ENCODE measurements around the gene FOXE1.

Gene FOXE1

DNA sequence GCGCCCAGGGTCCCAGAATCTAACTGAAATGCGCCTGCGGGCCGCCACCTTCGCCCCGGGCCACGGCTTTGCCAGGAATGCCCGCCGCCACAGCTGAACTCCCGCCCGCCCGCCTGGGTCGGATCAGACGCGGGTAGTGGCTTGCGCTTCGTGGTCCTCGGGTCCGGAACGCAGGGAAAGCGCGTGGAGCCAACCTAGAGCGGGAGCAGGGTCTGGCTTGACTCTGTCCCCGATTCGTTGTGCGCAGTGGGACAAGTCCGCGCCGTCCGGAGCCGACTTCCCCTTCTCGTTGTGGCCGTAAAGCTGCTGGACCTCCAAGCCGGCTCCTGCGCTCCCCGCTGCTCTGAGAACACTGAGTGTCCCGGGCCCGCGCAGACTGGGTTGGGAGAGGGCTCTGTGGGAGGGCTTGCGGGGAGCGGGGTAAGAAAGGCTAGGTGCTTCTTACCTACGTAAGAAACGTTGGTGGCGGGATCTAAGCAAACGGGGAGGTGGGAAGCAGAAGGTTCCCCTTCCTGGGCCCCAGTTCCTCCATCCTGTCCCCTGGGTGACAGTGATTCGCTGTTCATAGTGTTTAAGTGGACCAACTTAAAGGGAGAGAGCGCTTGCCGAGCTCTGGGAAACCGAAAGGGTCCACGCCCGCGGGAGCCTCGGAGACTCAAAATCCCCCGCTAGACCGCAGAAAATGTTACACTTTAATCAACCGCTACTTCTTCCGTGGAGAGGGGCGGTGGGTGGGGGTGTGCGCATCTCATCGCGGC is 4.4 kb upstream of the FOXE1 start:
- no peak for DNase-seq (ENCODE audit: low read depth in 2 of 2)

DNA sequence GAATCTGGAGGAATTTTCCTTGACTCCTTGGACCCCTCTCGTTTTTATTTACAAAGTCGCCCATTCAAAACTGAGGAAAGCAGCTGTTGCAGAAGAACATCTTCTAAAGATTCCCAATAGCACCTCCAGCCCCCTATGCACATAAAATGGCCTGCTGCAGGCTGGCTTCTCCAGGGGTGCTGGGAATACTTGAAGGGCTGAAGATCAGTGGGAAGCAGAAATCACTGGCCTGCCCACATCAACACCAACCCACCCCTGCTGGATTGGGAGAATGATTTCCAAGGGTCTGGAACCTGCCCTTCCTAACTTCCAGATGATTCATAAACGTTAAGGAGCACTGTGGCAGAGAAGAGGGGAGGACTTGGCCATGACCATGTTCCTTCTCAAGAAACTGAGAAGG is 3.0 kb upstream of the FOXE1 start:
- DNase-seq (ENCODE audit: low read depth in 2 of 2) = no peak

DNA sequence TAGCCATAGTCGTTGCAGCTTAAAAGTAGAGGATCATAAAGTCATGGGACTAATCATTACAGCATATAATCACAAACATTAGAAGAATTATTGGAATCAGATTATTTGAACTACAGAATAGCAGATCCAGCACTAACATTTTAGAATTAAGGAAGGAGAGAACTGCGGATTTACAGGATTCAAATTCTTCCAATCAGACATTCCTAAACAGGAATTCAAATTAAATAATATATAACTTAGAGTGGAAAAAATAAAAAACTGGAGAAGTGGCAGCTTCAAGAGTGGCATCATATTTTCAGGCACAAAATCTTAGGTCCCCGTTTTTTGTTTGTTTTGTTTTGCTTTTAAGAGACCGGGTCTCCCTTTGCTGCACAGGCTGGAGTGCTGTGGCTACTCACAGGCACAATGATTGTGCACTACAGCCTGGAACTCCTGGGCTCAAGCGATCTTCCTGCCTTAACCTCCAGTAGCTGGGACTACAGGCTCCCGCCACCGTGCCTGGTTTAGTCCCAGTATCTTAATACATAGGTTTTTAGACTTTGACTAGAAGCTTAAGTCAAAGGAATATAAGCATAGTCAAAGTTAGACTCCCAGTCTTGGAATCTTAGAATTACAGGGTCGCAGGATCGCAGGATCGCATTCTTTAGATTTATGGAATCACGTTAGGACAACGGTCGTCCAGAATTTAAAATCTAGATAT is 2.1 kb upstream of the FOXE1 start:
- no peak for DNase-seq (ENCODE audit: low read depth in 2 of 2)

DNA sequence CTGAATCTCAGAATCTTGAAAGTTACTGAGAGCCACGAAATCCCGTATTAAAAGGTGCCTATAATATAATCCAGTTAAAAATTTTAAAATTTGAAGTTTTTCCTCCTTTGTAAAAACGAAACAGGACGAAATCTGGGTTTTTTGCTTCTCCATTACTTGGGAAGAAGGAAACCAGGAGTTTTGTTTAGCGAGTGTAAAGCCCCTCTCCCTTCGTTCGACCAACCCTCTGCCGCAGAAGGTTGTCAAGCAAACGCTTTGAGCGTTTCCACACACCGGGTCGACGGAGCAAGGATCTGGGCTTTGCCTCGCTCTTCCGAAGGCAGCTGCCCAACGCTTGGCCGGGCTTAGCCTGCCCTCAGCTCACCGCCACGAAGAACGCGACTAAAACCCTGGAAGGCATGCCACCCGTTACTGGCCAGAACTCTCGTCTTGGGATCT is 1.6 kb upstream of the FOXE1 start:
- no peak for DNase-seq (ENCODE audit: low read depth in 2 of 2)

DNA sequence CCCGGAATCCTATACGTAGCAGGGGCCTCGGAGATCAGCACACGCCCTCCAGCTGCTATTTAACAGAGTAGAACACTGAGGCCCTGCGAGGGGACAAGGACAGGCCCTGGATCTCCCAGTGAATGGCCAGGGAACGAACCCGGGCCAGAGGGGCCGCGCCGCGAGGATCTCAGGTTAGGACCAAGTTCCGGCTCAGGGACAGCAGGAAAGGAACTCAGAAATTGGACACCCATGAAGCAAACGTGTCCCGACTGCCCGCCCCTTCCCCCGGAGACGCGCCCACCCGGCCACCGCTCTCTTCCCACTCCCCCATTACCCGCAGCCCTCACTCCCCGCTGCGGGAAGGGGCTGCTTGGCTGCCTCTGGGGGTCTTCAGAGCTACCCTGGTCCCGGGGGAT is 1.0 kb upstream of the FOXE1 start:
- DNase-seq (ENCODE audit: low read depth in 2 of 2) = no peak

DNA sequence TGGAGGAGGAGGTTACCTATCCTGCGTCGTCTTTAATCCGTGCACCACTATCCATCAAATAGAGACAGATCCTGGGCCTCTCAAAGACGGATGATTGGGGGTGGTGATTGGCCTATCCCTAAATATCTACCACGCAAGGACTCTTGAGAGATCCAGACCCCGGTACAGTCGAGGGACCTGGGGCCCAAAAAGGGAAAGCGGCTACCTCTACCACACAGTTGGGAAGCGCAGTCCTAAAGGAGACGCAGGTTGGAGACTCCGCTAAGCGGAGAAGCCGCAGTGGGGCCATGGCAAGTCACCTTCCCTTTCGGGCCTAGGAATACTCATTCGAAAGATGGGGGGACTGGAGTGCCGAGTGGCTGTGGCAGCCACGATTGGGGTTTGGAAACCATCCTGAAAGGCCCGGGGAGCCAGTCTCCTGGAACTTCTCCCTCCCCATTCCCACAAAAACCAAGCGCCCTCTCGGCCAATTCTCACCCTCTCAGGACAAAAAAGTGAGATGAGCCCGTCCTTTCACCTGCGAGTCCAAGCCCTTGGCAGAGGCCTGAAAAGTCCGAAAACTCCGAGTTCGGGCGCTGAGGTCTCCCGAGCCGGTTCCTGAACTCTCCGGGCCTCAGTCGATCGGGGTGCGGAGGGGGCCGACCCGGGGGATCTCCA is 499 bp upstream of the FOXE1 start:
- DNase-seq (ENCODE audit: low read depth in 2 of 2) = no peak

DNA sequence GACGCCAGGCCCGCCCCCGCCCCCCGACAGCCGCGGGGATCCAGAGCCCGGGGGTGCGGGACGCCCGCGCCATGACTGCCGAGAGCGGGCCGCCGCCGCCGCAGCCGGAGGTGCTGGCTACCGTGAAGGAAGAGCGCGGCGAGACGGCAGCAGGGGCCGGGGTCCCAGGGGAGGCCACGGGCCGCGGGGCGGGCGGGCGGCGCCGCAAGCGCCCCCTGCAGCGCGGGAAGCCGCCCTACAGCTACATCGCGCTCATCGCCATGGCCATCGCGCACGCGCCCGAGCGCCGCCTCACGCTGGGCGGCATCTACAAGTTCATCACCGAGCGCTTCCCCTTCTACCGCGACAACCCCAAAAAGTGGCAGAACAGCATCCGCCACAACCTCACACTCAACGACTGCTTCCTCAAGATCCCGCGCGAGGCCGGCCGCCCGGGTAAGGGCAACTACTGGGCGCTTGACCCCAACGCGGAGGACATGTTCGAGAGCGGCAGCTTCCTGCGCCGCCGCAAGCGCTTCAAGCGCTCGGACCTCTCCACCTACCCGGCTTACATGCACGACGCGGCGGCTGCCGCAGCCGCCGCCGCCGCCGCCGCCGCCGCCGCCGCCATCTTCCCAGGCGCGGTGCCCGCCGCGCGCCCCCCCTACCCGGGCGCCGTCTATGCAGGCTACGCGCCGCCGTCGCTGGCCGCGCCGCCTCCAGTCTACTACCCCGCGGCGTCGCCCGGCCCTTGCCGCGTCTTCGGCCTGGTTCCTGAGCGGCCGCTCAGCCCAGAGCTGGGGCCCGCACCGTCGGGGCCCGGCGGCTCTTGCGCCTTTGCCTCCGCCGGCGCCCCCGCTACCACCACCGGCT is 1.0 kb downstream of the FOXE1 start:
- peak; percentile 42 to 44 for DNase-seq (ENCODE audit: low read depth in 2 of 2)

DNA sequence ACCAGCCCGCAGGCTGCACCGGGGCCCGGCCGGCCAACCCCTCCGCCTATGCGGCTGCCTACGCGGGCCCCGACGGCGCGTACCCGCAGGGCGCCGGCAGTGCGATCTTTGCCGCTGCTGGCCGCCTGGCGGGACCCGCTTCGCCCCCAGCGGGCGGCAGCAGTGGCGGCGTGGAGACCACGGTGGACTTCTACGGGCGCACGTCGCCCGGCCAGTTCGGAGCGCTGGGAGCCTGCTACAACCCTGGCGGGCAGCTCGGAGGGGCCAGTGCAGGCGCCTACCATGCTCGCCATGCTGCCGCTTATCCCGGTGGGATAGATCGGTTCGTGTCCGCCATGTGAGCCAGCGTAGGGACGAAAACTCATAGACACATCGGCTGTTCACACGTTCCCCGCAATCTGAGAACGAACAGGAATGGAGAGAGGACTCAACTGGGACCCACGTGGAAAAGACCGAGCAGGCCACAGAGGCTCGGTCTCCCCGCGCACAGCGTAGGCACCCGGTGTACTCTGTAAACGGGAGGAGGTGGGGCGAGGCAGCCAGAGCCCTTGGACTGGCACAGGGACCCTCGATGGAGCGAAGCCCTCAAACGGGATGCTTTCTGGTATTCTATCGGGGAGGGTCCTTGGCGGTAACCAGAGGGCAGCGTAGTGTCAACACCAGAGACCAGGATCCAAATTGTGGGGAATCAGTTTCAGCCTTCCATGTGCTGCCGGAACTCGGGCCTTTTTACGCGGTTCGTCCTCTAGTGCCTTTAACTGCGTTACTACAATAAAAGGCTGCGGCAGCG is 1.9 kb downstream of the FOXE1 start:
- no peak for DNase-seq (ENCODE audit: low read depth in 2 of 2)

DNA sequence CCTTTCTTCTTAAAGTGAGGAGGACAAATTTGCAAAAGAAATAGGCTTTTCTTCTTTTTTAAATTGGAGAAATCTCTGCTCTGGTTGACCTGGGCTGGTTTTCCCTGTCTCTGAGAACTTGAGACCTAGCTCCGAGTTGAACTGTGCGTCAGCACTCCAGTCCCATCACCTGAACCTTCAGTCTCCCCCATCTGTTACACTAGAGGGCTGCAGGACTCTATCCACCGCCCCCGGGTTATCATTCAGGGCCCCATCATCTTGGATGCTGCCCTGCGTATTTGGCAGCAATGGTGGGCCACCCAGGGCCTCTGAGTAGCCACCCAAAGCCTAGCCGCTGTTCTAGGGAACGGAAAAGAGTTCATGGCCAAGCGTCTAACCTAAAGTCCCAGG is 2.5 kb downstream of the FOXE1 start:
- DNase-seq (ENCODE audit: low read depth in 2 of 2) = no peak

DNA sequence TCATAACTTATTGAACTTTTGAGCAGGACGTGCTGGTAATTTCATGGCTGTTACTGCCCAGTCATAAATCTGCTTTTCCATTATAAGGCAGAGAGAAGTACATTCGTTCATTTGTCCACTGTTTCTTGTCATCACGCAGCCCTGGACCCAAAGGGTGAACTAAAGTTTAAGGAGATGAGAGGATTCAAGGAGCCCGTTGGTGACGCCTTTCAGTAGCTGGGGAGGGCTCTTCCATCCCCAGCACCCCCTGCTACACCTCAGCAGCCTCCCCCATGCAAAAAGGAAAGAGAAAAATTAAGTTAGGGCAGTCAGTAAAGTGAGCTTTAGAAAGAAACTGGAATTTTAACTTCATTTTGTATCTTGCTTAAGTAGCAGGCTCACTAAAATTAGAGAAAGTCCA is 2.9 kb downstream of the FOXE1 start:
- no peak for DNase-seq (ENCODE audit: low read depth in 2 of 2)

DNA sequence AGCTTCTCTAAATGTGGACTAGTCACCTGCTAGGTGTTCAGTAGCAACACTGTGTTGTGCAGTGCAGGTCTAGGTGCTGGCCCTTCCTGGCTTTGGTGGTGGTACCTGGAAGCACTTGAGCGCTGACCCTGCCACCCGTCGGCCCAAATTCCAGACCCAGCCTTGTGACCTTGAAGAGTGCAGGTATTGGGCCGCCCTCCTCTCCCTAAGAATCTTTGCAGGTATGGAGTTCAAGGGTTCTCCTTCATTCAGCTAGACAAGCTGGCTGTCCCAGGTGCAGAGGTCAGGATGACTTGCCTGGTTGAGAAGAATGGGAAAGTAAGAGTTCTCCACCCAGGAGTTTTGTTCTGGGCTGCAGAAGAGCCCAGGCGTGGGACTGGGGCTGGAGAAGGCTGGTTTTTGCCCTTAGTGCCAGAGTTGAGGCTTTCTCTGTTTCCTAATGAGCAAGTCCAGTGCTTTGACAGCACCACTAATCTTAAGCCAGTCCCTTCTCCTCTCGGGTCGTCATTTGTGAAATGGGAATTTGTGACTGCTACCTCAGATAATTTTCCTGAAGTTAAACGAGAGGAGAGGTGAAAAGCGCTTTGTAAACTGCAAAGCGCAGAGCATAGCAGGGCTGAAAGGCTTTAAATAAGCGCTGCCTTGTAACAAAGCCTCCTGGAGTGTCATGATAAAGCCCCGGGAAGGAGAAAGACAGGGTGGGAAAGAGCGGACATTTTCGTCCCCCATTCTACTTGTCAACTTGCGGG is 4.0 kb downstream of the FOXE1 start:
- no peak for DNase-seq (ENCODE audit: low read depth in 2 of 2)

DNA sequence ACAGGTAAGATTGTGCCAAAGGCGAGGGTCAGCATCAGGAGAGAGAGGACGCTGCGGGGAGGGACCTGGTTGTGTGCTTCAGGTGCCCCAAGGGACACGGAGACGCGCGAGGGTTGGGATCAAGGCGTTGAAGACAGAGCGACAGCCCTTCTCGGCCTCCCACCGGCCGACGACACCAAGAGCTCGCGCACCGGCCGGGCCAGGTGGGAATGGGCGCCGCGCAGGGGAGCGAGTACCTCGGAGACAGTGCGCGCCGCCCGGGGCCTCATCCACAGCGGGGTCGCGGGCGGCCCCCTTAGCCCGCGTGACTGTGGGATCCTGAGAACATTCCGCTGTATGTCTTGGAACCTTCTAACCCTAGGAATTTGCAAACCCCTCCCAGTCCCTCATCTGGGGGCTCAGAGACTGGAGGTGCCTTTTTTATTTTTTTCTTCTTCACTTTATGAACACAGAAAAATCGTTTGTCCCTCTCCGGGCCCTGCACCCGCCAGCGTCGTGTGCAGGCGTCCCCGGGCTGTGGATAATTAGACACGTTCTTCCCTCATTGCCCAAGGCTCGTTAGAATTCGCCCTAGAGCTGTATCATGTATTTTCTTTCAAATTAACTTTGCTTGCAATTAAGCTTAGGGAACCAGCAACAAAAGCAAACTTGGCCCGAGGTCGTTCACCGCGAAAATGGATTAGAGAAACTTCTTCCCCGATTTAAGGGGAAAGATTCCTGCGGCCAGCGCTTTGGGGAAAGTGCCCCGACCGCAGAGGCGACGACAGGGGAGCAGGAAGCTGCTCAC is 4.8 kb downstream of the FOXE1 start:
- no peak for DNase-seq (ENCODE audit: low read depth in 2 of 2)

DNA sequence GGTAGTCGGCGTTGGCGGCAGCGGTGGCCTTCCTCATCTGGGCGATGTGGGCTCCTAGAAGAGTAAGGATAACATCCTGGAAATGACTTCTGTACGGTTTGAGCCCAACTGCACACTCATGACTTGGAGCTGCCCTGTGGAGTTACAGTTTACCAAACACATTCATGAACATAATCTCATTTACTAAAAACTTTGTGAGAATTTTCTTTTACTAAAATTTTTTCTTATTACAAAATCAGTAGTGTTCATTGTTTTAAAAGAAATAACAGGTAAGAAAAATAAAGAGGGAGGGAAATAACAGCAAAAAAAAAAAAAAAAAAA is 5.3 kb downstream of the FOXE1 start:
- DNase-seq (ENCODE audit: low read depth in 2 of 2) = no peak

DNA sequence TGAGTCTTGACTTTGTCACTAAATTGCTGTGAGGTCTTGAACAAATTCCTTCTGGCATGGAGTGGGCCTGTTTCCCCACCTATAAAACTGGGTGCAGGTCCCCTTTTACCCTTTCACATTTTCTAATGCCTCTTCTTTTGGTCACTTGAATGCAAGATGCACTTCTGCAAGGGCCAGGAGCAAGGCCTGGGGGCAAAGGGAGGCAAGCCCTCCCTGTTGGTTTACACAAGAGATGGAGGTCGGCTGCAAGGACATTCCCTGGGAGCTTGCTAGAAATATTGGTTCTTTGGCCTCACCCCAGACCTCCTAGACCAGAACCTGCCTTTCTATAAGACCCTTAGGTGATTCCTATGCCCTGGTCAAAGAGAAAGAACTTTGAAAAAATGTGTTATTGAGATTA is 5.8 kb downstream of the FOXE1 start:
- no peak for DNase-seq (ENCODE audit: low read depth in 2 of 2)

DNA sequence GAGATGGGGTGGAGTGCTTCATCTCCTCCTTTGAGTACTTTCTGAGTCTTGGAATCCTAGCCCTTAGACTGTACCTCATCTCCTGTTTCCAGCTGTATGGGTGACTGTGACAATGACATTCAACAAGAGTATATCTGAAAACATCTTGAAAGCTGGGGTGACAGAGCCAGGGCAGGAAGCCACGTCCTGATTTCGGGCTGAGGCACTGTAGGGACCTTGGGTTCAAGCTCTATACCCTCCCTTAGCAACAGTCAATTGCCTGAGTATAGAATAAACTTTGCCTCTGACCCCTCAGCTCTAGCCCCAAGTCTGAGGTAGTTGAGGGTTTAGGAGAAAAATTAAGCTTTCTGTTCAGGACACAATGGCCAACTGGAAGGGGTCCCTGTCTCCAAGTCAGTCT is 6.3 kb downstream of the FOXE1 start:
- DNase-seq (ENCODE audit: low read depth in 2 of 2) = no peak

DNA sequence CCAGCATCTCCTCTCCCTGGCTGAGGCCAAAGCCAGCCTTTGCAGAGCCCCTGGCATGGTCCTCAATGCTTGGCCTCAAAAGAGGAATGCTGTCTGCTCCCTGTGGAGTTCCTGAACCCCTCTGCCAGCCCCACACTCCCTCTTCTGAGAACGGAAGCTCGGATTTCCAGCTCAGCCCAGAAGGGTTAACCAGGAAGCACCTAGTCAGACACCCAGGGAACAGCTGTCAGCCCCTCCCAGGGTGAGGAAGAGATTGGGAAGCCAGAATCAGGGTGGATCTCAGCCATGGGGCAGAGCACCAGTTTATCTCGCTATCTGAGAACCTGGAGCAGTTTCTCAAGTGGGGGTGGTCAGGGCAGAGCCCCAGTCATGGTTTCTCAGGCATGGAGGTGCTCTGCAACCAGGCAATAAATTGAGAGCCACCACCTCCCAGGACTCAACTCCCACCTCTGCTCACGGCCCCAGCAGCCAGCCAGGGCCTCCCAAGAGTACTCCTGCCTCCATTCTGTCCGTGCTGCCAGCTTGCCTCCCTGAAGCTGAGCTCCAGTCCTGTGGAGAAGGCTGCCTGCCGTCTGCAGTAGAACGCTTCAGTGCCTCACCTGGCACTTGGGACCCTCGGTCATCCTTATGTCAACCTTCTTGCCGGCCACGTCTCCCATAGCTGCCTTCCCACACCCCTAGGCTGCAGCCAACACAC is 7.6 kb downstream of the FOXE1 start:
- DNase-seq (ENCODE audit: low read depth in 2 of 2) = no peak

DNA sequence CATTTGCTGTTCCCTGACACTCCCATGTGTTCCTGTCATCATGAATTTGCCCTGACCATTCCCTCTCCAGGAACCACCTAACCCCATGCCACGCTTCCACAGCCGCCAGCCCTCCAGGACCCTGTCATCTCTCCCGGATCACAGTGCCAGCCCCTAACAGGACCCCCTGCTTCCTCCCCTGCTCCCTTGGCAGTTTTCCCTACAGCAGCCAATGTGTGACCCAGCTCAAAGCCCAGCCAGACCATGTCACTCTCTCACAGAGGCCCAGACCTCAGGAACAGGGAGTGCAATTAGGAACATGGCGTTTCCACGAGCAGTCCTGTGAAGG is 8.1 kb downstream of the FOXE1 start:
- no peak for DNase-seq (ENCODE audit: low read depth in 2 of 2)

DNA sequence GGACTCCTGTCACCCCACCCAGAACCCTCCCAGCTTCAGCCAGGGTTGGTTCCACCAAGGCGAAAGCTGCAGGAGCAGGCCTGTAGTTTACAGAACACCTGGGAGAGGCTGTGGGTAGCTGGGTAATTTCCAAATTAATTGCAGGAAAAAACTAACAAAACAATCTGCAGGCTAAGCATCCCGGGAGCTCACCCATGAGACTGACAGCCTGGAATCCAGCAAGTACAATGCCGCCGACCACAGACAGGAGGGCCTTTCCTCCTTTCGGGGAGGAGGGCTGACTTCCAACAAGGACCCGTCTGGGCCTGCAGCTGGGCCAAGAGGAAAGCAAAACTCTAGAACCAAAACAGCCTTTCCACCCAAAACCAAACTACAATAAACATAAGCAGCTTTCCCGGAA is 10.3 kb downstream of the FOXE1 start:
- no peak for DNase-seq (ENCODE audit: low read depth in 2 of 2)

DNA sequence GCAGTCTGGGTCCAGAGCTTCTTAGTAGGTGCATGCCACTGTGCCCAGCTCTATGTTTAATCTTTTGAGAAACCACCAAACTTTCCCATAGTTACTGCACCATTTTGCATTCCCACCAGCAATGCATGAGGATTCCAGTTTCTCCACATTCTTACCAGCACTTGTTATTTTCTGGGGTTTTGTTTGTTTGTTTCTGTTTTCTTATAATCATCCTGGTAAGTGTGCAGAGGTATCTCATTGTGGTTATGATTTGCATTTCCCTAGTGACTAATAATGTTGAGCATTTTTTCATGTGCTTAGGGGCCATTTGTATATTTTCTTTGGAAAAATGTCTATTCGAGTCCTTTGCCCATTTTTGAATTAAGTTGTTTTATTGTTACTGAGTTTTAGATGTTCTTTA is 11.4 kb downstream of the FOXE1 start:
- no peak for DNase-seq (ENCODE audit: low read depth in 2 of 2)

DNA sequence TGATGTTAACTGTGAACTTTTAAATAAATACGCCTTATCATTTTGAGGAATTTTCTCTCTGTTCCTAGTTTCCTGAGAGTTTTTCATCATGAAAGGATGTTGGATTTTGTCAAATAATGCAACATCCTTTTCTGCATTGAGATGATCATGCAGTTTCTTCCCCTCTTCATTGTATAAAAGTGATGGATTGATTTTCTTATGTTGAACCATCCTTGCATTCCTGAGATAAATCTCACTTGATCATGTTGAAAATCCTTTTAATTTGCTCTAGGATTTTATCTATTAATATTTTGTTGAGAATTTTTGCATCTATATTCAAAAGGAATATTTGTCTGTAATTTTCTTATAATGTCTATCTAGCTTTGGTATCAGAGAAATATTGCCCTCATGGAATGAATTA is 13.3 kb downstream of the FOXE1 start:
- no peak for DNase-seq (ENCODE audit: low read depth in 2 of 2)

Data from stimulated activated CD8-positive, alpha-beta memory T cell treated with anti-CD3 and anti-CD28 coated beads, Interleukin-2, amount 100 ng/mL, for 48 hours (primary cell).